ENCODE measurements around the gene WDR89.

DNA sequence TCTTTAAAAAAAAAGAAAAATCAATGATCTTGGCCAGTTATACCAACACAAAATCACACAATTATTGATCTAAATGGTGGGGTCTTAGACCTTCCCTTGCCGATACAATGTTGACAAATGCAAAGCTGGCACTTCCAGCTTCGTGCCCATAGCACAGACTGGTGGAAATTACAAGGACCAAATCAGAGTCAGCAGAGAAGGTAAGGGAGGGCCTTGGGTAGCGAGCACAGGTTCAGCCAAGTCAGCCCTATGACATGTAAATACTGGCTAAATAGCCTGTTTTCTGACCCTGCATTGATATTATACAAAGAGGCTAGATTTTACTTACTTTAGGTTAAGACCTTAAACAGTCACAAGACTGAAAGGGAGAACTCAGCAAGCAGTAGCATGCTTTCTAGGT lies 30.3 kb upstream of the WDR89 start:
- TF ChIP-seq, protein P1, sequence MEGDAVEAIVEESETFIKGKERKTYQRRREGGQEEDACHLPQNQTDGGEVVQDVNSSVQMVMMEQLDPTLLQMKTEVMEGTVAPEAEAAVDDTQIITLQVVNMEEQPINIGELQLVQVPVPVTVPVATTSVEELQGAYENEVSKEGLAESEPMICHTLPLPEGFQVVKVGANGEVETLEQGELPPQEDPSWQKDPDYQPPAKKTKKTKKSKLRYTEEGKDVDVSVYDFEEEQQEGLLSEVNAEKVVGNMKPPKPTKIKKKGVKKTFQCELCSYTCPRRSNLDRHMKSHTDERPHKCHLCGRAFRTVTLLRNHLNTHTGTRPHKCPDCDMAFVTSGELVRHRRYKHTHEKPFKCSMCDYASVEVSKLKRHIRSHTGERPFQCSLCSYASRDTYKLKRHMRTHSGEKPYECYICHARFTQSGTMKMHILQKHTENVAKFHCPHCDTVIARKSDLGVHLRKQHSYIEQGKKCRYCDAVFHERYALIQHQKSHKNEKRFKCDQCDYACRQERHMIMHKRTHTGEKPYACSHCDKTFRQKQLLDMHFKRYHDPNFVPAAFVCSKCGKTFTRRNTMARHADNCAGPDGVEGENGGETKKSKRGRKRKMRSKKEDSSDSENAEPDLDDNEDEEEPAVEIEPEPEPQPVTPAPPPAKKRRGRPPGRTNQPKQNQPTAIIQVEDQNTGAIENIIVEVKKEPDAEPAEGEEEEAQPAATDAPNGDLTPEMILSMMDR (IDR thresholded peaks at IDR 0.05 in 8 of 11, conservative IDR thresholded peaks at IDR 0.05 in 3 of 11) = no peak
- TF ChIP-seq POLR2A (IDR thresholded peaks at IDR 0.05) = no peak

Measured in spleen (tissue), 7 donors.